GM19467 (cell line): ENCODE results near the gene EXT2.

Experiments
- ATAC-seq: cut with Tn5 transposase; IDR thresholded peaks from one replicate; pipeline ENCODE4 v1.9.1; 2021; ENCODE audit warnings: mild to moderate bottlenecking, moderate library complexity; ENCODE audit not compliant: unreplicated experiment

Gene EXT2

GRCh38 chr11:44095506-44096359, at the start of gene EXT2:
TSS of gene EXT2 (plus strand) at chr11:44095678. CDS start at chr11:44107713, 12,035 bp downstream.
- peak; percentile 92 for ATAC-seq

GRCh38 chr11:44046182-44046581, 49.3 kb upstream of the EXT2 start:
- ATAC-seq = no peak

- ATAC-seq = no peak
These were observed 48.2 kb upstream of the EXT2 start for GRCh38 chr11:44047298-44047697.

GRCh38 chr11:44047931-44048431, 47.5 kb upstream of the EXT2 start, which contains the start of gene ACCSL:
TSS of gene ACCSL (plus strand) at chr11:44047981. CDS start at chr11:44048037, 56 bp downstream.
- ATAC-seq = no peak

- no peak for ATAC-seq
These were observed 45.6 kb upstream of the EXT2 start for GRCh38 chr11:44049832-44050231.

- no peak for ATAC-seq
These were observed 44.3 kb upstream of the EXT2 start for GRCh38 chr11:44051171-44051570.

GRCh38 chr11:44057340-44057739, 38.1 kb upstream of the EXT2 start:
- ATAC-seq = no peak

- no peak for ATAC-seq
These were observed 37.2 kb upstream of the EXT2 start for GRCh38 chr11:44058275-44058674.

GRCh38 chr11:44065161-44065661, 30.3 kb upstream of the EXT2 start:
- ATAC-seq = no peak

GRCh38 chr11:44065841-44066731, 29.4 kb upstream of the EXT2 start, which contains the start of gene ACCS:
TSS of gene ACCS (plus strand) at chr11:44066270. CDS start at chr11:44067628, 1,358 bp downstream.
- ATAC-seq = peak; percentile 97

GRCh38 chr11:44066732-44067141, 28.7 kb upstream of the EXT2 start:
- ATAC-seq = no peak

- ATAC-seq = no peak
These were observed 28.2 kb upstream of the EXT2 start for GRCh38 chr11:44067266-44067665.

GRCh38 chr11:44068180-44068579, 27.3 kb upstream of the EXT2 start:
- no peak for ATAC-seq

GRCh38 chr11:44071157-44071556, 24.3 kb upstream of the EXT2 start:
- ATAC-seq = no peak

- no peak for ATAC-seq
These were observed 22.5 kb upstream of the EXT2 start for GRCh38 chr11:44072757-44073658.

GRCh38 chr11:44078794-44079193, 16.7 kb upstream of the EXT2 start:
- no peak for ATAC-seq

- ATAC-seq = no peak
These were observed 16.1 kb upstream of the EXT2 start for GRCh38 chr11:44079376-44079775.

- no peak for ATAC-seq
These were observed 14.5 kb upstream of the EXT2 start for GRCh38 chr11:44080951-44081350.

GRCh38 chr11:44082645-44083044, 12.8 kb upstream of the EXT2 start:
- ATAC-seq = no peak

GRCh38 chr11:44083433-44083832, 12.0 kb upstream of the EXT2 start:
- ATAC-seq = no peak
